AG09319 (cell line): Measurements from ENCODE around the gene CDC42BPB.

Source experiments
- DNase-seq: peaks from one replicate; pipeline ENCODE4 v3.0.0-alpha.2; 2010; ENCODE audit warnings: low read depth; ENCODE audit errors: extremely low read depth
- CTCF ChIP-seq: IDR thresholded peaks from 2 replicates; pipeline ENCODE4 v1.5.1; 2011; ENCODE audit warnings: low read depth, mild to moderate bottlenecking, inconsistent platforms, low read length, moderate library complexity

Gene CDC42BPB

DNA sequence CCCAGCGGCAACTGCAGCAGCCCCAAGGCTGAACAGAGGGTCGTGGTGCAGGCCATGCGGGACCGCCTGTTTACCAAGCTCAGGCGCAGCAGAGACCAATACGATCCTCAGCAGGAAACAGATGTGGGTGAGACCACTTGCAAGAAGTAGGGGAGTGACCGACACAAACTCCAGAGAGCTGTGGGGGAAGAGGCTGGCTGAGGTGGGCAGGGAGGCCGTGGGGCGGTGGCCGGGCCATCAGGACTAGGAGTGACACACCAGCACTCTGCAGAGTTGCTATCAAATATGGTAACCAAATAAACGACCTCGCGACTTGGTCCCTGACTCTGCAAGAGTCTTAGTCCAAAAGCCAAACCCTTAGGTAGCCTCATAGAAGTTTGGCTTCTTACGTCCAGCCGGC, 104.2 kb downstream of the CDC42BPB start:
- no peak for TF ChIP-seq CTCF
- DNase-seq = no peak

GRCh38 chr14:102952276-102952675, 105.1 kb downstream of the CDC42BPB start:
- DNase-seq = no peak
- no peak for TF ChIP-seq CTCF

GRCh38 chr14:102951799-102952198, 105.5 kb downstream of the CDC42BPB start:
- DNase-seq = no peak
- TF ChIP-seq CTCF = no peak

DNA sequence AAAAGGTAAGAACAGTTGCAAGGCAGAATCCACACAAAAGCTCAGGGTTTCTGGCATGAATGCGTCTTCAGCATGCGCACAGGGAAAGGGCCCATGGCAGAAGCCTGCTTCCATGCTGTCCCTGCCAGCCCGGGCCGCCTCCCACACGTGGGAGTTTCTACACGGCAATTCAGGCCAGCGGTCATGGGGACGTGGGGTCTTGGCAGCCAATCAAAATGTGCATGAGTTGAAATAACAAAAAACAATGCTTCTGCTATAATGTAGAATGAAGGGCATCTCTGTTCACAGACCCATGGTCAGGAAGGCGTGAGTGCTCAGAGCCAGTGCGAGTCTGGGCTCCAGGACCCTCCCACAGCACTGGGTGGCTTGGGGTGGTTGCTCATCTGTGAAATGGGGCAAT, 106.3 kb downstream of the CDC42BPB start:
- no peak for DNase-seq
- TF ChIP-seq CTCF = no peak

DNA sequence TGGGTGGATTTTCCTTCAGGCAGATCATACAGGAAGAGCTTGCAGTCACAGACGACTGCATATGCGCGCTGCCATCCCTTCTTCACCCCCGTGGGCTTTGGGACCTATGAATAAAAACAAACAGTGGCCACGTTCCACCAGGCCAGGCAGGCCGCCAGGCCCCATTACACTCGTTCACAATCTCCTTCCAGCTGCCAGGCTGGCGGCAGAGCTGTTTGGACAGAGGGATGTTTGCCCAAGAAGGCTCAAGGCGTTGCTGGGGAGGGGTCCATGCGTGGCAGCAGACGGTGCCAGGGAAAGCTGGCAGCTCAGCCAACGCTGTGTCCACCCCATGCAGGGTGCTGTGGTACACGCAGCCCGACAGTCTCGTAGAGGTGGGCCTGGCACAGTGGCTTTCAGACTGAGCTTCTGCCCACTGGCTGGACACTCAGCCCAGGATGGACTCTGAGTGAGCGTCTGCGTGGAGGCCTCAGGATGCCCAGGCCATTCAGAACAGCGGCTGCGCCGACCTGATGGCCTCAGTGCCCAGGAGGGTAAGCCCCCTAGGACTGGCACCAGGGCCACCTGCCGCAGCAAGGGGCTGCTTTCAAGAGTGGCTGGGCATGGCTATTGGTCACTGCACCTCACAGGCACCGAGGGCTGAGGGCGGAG, 107.4 kb downstream of the CDC42BPB start:
- no peak for TF ChIP-seq CTCF
- DNase-seq = no peak

DNA sequence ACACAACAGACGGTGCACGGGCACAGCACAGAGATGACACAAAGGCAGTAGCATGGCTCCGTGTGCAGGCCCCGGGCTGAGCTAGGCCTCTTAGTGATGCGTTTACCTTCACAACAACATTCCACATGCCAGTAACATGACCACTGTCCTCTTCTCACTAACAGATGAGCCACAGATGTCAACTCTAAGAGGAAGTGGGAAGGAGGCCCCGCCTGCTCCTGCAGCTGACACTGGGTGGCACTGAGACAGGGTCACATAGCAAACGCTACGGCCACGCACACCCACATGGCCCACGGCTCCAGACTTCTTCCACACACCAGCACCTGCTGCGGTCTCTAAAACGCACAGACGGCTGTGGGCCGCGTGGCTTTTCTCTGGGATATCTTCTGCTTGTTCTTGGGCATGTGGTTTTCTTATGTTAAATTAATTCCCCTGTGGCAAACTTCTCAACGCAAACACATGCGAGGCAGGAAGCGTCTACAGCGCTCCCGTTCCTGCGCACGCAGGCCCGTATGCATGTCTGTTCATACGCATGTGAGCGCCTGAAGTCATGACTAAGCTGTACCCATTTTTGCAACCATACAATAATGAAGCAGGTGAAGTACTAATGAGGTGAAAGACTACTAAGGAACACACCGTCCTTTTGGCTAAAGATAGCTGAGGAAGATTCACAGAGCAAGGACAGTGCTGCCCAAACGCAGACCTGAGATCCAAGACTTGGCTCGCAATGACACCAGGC, 108.1 kb downstream of the CDC42BPB start:
- TF ChIP-seq CTCF = no peak
- DNase-seq = no peak

- TF ChIP-seq CTCF = no peak
- DNase-seq = no peak
Measured at GRCh38 chr14:102948698-102949061, 108.7 kb downstream of the CDC42BPB start.
